Heart left ventricle (tissue), 16 donors: ENCODE measurements around the gene MRPL43. TPM values are rescaled to one million over a fixed set of nuclear protein-coding genes. Genes with fewer than 3 reads are reported as not detected.
A peak's percentile ranks its signal among the peaks of the same experiment; 100 is the strongest.

Experiments
- ATAC-seq, 4 donors: fragments of 200-7000 bp; cut with Tn5 transposase; one replicate each; pipeline ENCODE4 v1.9.1; 2020 to 2022; ENCODE audit warnings: moderate library complexity in 4 of 4, mild to moderate bottlenecking in 3 of 4, moderate number of reproducible peaks in 1 of 4
- DNase-seq, 5 donors: peaks; one replicate each; pipeline ENCODE4 v3.0.0-alpha.2; 2020
- H3K27ac ChIP-seq, 12 donors: fragments of 200-600 bp; sonication (generic) in 4 of 12; one replicate each; pipeline versions ENCODE4 v1.5.0 to v1.8.0; 2016 to 2022; ENCODE audit warnings: mild to moderate bottlenecking in 2 of 12
- H3K27me3 ChIP-seq, 9 donors: fragments of 200-600 bp; sonication (generic) in 2 of 9; one replicate each; pipeline versions ENCODE4 v1.5.1 to v1.8.0; 2016 to 2022; ENCODE audit warnings: mild to moderate bottlenecking in 3 of 9
- H3K36me3 ChIP-seq, 9 donors: fragments of 200-600 bp; sonication (generic) in 2 of 9; one replicate each; pipeline versions ENCODE4 v1.5.0 to v1.8.0; 2018 to 2022; ENCODE audit warnings: mild to moderate bottlenecking in 2 of 9
- H3K4me1 ChIP-seq, 12 donors: fragments of 200-600 bp; sonication (generic) in 4 of 12; one replicate each; pipeline versions ENCODE4 v1.5.0 to v1.8.0; 2016 to 2022; ENCODE audit warnings: mild to moderate bottlenecking in 3 of 12
- H3K4me3 ChIP-seq, 12 donors: fragments of 200-600 bp; sonication (generic) in 4 of 12; one replicate each; pipeline versions ENCODE4 v1.5.0 to v1.8.0; 2017 to 2022; ENCODE audit warnings: mild to moderate bottlenecking in 9 of 12, moderate library complexity in 4 of 12
- H3K9me3 ChIP-seq, 12 donors: fragments of 200-600 bp; sonication (generic) in 4 of 12; one replicate each; pipeline versions ENCODE4 v1.5.0 to v1.8.0; 2016 to 2022; ENCODE audit warnings: mild to moderate bottlenecking in 1 of 12
- POLR2A ChIP-seq, 2 donors: fragments of 450-650 bp; IDR thresholded peaks; one replicate each; pipeline ENCODE4 v1.6.1; 2017; ENCODE audit warnings: antibody characterized with exemption in 2 of 2, mild to moderate bottlenecking in 2 of 2, moderate library complexity in 2 of 2
- WGBS, 4 donors: extraction: QIAGEN DNeasy Blood & Tissue Kit in 2 of 4; methylation state at CpG; one replicate each; pipeline versions ENCODE4 v1.1.5 to v1.1.7; 2013 to 2018; 5-methylcytosine and 5-hydroxymethylcytosine counted together
- intact Hi-C, 10 donors: fragments of 100-400 bp; cut with DNase I; formaldehyde crosslinking; loops; one replicate each; pipeline versions ENCODE4 v1.11.1 to v1.14.2; 2022
- polyA plus RNA-seq, 2 donors: library from polyadenylated mRNA; stranded (reverse); fragments of 200-250 nt; gene quantifications; one replicate each; pipeline ENCODE4 v1.2.3, GENCODE V29; 2013
- total RNA-seq, 9 donors: library from RNA; depleted of rRNA in 2 of 9; stranded (reverse); fragments of >200 nt in 2 of 9; fragmentation: NEBNext Ultra II Directional in 3 of 9; extraction: Animal tissue kit (Norgen Biotek cat#: 25700) in 3 of 9; gene quantifications; one replicate each; pipeline versions ENCODE4 v1.1.0 to v1.2.4, GENCODE V29; 2016 to 2023
- TF ChIP-seq, protein P1 (sequence below), 12 donors: fragments of 200-600 bp; sonication (generic) in 4 of 12; IDR thresholded peaks; one replicate each; pipeline versions ENCODE4 v1.5.0 to v1.8.0; 2018 to 2022; ENCODE audit warnings: antibody characterized with exemption in 12 of 12, mild to moderate bottlenecking in 5 of 12
- donor health status: ischemic (EF 13 %, LVEDD 7.1; RV severe dilation, severe dysfunction).
- donor health status: healthy with polysubstance abuse.
- donor health status: DM: no; HTN: yes; CAD: no.
- donor health status: DM: no; HTN: no; CAD: no.
- donor health status: ischemic (EF 25% LVEDD 6.9; RV normal size, moderate dysfunction).
- donor health status: ischemic (EF 25% LVEDD 5.7; RV mildly dilated, moderate dysfunction).
- donor health status: healthy.
- donor health status: DM: yes; HTN: yes; CAD: no.
- donor health status: ischemic (EF 35%, LVEDD 5.7; RV mildly dilated, moderate dysfunction).
- donor health status: nonischemic (EF 11% LVEDD 7.7; RV severe dilation, severe dysfunction).
- donor health status: DM: yes; HTN: yes; CAD: no.
- donor health status: PGD.
- donor health status: ischemic (EF 29% LVEDD 5.4; RV normal size, mild dysfunction).
- donor health status: nonischemic (EF 23%, LVEDD 6.1; RV moderate dilation, normal function).

Gene MRPL43
- total and polyA plus RNA-seq, 11 donors: 44.8 to 113 (median 59.1) TPM

DNA sequence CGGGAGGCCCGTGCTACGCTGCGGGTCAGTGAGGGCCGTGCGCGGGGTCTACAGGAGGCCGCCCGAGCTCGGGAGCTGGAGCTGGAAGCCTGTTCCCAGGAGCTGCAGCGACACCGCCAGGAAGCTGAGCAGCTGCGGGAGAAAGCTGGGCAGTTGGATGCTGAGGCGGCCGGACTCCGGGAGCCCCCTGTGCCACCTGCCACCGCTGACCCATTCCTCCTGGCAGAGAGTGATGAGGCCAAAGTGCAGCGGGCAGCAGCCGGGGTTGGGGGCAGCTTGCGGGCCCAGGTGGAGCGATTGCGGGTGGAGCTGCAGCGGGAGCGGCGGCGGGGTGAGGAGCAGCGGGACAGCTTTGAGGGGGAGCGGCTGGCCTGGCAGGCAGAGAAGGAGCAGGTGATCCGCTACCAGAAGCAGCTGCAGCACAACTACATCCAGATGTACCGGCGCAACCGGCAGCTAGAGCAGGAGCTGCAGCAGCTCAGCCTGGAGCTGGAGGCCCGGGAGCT lies 19.3 kb upstream of the MRPL43 start:
- peaks cover 6 to 52% (median 50%) of the 10 kb centered on the region in 9 donors for H3K36me3 ChIP-seq
- WGBS, 4 donors: 68 to 79% (median 77%) methylated on average over 23 to 33 of the region's 33 CpGs
- no peak overlapping the region for H3K4me3 ChIP-seq
- peak overlapping the region; percentile 11 to 100 (median 58) for H3K27ac ChIP-seq
- DNase-seq: peak in 2 of 5 donors; percentile 55 to 63
- H3K27me3 ChIP-seq: no peaks in the 10 kb centered on the region
- no peaks in the 10 kb centered on the region for H3K9me3 ChIP-seq
- ATAC-seq: peak in 1 of 4 donors; percentile 36
- peaks cover 7 to 70% (median 48%) of the 10 kb centered on the region in 12 donors for H3K4me1 ChIP-seq
- intact Hi-C loops: no loop called here
- TF ChIP-seq, protein P1, sequence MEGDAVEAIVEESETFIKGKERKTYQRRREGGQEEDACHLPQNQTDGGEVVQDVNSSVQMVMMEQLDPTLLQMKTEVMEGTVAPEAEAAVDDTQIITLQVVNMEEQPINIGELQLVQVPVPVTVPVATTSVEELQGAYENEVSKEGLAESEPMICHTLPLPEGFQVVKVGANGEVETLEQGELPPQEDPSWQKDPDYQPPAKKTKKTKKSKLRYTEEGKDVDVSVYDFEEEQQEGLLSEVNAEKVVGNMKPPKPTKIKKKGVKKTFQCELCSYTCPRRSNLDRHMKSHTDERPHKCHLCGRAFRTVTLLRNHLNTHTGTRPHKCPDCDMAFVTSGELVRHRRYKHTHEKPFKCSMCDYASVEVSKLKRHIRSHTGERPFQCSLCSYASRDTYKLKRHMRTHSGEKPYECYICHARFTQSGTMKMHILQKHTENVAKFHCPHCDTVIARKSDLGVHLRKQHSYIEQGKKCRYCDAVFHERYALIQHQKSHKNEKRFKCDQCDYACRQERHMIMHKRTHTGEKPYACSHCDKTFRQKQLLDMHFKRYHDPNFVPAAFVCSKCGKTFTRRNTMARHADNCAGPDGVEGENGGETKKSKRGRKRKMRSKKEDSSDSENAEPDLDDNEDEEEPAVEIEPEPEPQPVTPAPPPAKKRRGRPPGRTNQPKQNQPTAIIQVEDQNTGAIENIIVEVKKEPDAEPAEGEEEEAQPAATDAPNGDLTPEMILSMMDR (IDR thresholded peaks at IDR 0.05): no peak
- TF ChIP-seq POLR2A (IDR thresholded peaks at IDR 0.05): no peak

DNA sequence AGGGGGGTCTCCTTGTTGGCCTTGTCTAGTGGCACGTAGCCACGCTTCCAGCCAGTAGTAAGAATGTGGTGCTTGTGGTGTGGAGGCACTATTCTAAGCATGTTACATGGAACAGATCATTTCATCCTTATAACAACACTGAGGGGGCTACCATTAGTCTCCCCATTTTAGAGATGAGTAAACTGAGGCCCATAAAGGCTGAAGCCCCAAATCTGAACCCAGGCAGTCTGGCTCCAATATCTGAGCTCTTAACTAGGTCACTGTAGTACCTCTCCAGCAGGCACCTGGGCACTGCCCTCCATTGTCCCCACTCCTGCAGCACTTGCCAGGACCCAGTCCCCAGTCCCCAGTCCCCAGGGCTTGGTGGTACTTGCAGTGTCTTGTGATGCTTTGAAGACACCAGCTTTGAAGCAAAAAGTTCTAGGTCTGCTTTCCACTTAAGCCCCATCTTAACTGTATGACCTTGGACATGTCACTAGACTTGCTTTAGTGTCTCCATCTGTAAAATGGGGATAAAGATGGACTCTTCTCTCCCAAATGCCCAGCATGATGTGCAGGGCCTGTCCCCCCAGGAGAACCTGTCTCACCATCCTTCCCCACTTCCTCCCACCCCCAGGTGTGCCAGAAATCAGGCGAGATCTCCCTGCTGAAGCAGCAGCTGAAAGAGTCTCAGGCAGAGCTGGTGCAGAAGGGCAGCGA lies 18.7 kb upstream of the MRPL43 start:
- 88 to 97% (median 92%) methylated on average over 4 of the region's 4 CpGs for WGBS, 4 donors
- Histone ChIP-seq H3K27me3 (no peaks in the 10 kb centered on the region), H3K4me3 (no peak overlapping the region), H3K36me3 (peaks cover 6 to 52% (median 50%) of the 10 kb centered on the region in 9 donors), H3K4me1 (peaks cover 8 to 74% (median 51%) of the 10 kb centered on the region in 12 donors), H3K9me3 (no peaks in the 10 kb centered on the region), H3K27ac (peak overlapping the region in 9 of 12 donors; percentile 11 to 100 (median 62))
- ATAC-seq (no peak), DNase-seq (no peak)
- TF ChIP-seq, protein P1 (IDR thresholded peaks at IDR 0.05): no peak
- TF ChIP-seq POLR2A (IDR thresholded peaks at IDR 0.05): no peak
- intact Hi-C loops: no loop called here

DNA sequence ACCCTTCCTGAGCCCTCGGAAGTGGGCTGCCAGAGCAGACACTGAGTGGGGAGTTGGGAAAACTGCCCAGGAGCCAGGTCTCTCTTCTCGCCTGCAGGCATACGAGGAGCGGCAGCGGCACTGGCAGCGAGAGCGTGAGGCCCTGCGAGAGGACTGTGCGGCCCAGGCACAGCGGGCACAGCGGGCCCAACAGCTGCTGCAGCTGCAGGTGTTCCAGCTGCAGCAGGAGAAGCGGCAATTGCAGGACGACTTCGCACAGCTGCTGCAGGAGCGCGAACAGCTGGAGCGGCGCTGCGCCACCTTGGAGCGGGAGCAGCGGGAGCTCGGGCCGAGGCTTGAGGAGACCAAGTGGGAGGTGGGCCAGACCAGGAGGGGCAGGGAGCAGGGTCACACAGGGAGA lies 18.1 kb upstream of the MRPL43 start:
- WGBS, 4 donors: 69 to 90% (median 77%) methylated on average over 19 to 23 of the region's 23 CpGs
- Histone ChIP-seq H3K27ac (peak overlapping the region in 10 of 12 donors; percentile 11 to 100 (median 63)), H3K27me3 (no peaks in the 10 kb centered on the region), H3K9me3 (no peaks in the 10 kb centered on the region), H3K36me3 (peaks cover 6 to 52% (median 50%) of the 10 kb centered on the region in 9 donors), H3K4me3 (no peak overlapping the region), H3K4me1 (peaks cover 8 to 81% (median 56%) of the 10 kb centered on the region in 12 donors)
- TF ChIP-seq POLR2A (IDR thresholded peaks at IDR 0.05): no peak
- TF ChIP-seq, protein P1 (IDR thresholded peaks at IDR 0.05): no peak
- peak in 1 of 5 donors; percentile 68 for DNase-seq
- intact Hi-C loops: no loop called here
- ATAC-seq: no peak

GRCh38 chr10:101003639-101004206 lies 16.4 kb upstream of the MRPL43 start:
- Histone ChIP-seq H3K27ac (peak overlapping the region in 3 of 12 donors; percentile 14 to 100 (median 82)), H3K36me3 (peaks cover 6 to 52% (median 50%) of the 10 kb centered on the region in 9 donors), H3K27me3 (no peaks in the 10 kb centered on the region), H3K4me1 (peaks cover 8 to 82% (median 57%) of the 10 kb centered on the region in 12 donors), H3K9me3 (no peaks in the 10 kb centered on the region), H3K4me3 (no peak overlapping the region)
- TF ChIP-seq POLR2A (IDR thresholded peaks at IDR 0.05): no peak
- TF ChIP-seq, protein P1 (IDR thresholded peaks at IDR 0.05): no peak
- intact Hi-C loops: no loop called here
- ATAC-seq (no peak), DNase-seq (peak in 1 of 5 donors; percentile 54)
- 88 to 94% (median 93%) methylated on average over 12 to 18 of the region's 18 CpGs for WGBS, 4 donors
